ENCODE data around the gene RFX1.

The RFX1 gene

GRCh38 chr19:13989487-13989886 is 16.6 kb downstream of the RFX1 start:
- DNase-seq (ENCODE audit: low spot score): no peak
- TF ChIP-seq, protein P1, sequence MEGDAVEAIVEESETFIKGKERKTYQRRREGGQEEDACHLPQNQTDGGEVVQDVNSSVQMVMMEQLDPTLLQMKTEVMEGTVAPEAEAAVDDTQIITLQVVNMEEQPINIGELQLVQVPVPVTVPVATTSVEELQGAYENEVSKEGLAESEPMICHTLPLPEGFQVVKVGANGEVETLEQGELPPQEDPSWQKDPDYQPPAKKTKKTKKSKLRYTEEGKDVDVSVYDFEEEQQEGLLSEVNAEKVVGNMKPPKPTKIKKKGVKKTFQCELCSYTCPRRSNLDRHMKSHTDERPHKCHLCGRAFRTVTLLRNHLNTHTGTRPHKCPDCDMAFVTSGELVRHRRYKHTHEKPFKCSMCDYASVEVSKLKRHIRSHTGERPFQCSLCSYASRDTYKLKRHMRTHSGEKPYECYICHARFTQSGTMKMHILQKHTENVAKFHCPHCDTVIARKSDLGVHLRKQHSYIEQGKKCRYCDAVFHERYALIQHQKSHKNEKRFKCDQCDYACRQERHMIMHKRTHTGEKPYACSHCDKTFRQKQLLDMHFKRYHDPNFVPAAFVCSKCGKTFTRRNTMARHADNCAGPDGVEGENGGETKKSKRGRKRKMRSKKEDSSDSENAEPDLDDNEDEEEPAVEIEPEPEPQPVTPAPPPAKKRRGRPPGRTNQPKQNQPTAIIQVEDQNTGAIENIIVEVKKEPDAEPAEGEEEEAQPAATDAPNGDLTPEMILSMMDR (IDR thresholded peaks at IDR 0.05; ENCODE audit: borderline replicate concordance, control extremely low read depth, extremely low read depth, insufficient read depth, missing control alignments): no peak
- in situ Hi-C loops (cut with MboI; ENCODE audit: low sequenced_read_pairs, unreplicated experiment): no loop called here

- TF ChIP-seq, protein P1 (IDR thresholded peaks at IDR 0.05; ENCODE audit: borderline replicate concordance, control extremely low read depth, extremely low read depth, insufficient read depth, missing control alignments): no peak
- in situ Hi-C loops (cut with MboI; ENCODE audit: low sequenced_read_pairs, unreplicated experiment): no loop called here
- no peak for DNase-seq (ENCODE audit: low spot score)
Observed at GRCh38 chr19:13987101-13987890, 18.8 kb downstream of the RFX1 start.

GRCh38 chr19:13986348-13986904 is 19.7 kb downstream of the RFX1 start:
- TF ChIP-seq, protein P1 (IDR thresholded peaks at IDR 0.05; ENCODE audit: borderline replicate concordance, control extremely low read depth, extremely low read depth, insufficient read depth, missing control alignments): no peak
- DNase-seq (ENCODE audit: low spot score): peak; percentile 100
- in situ Hi-C loops (cut with MboI; ENCODE audit: low sequenced_read_pairs, unreplicated experiment): no loop called here

DNA sequence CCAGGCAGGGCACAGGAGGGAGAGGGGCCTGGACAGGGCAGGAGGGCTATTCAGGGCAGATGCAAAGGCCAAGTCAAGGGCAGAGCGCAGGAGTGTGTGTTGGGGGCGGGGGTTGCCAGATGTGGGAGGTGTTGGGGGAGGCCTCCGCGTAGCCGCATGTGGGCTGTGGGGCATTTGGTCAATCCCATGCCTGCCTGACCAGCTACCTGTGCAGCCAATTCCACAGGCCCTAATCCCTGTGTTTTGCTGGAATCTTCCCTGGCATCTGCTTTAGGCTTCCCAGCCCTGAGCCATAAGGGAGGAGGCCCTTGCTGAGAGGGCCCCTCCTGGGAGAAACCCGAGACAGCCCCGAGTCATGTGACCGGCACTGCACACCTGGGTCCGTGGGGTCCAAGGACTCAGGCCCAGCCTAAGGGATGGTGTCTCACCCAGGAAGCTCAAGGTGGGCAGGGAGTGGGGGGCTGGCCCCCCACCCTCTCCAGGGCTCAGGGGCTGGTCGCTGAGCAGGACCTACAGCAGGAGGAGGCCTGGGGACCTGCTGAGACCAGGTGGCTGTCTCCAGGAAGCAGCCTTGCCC is 20.3 kb downstream of the RFX1 start:
- DNase-seq (ENCODE audit: low spot score): no peak
- in situ Hi-C loops (cut with MboI; ENCODE audit: low sequenced_read_pairs, unreplicated experiment): no loop called here
- TF ChIP-seq, protein P1 (IDR thresholded peaks at IDR 0.05; ENCODE audit: borderline replicate concordance, control extremely low read depth, extremely low read depth, insufficient read depth, missing control alignments): no peak

GRCh38 chr19:13984875-13985741 is 21.0 kb downstream of the RFX1 start:
- DNase-seq (ENCODE audit: low spot score): no peak
- TF ChIP-seq, protein P1 (IDR thresholded peaks at IDR 0.05; ENCODE audit: borderline replicate concordance, control extremely low read depth, extremely low read depth, insufficient read depth, missing control alignments): no peak
- in situ Hi-C loops (cut with MboI; ENCODE audit: low sequenced_read_pairs, unreplicated experiment): no loop called here

DNA sequence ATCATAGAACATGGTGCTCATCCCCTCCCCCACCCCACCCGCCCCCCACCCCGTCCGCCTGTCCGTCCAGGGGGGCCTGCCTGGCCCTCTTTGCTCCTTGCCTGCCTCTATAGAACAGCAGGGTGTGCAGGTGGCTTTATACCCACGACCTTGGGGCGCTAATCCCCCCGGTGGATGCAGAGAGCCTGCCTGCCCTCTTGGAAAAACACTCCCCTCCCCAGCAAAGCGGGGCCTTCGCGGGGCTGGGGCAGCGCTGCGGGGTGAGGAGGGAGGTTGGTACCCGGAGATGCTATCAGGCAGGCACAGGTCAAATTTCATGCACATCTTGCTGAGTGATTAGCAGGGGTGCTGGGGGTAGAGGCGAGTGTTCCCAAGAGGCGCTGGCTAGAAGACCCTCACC is 21.9 kb downstream of the RFX1 start:
- TF ChIP-seq, protein P1 (IDR thresholded peaks at IDR 0.05; ENCODE audit: borderline replicate concordance, control extremely low read depth, extremely low read depth, insufficient read depth, missing control alignments): no peak
- no peak for DNase-seq (ENCODE audit: low spot score)
- in situ Hi-C loops (cut with MboI; ENCODE audit: low sequenced_read_pairs, unreplicated experiment): no loop called here

Data from GM13976 (cell line).